HPDE6-E6E7 (cell line): Measurements from ENCODE around the gene CLASP1.
"Not testable (repeated sequence)": the region's sequence is repeated elsewhere in the genome, so short reads cannot be mapped to it uniquely, and the experiment has no call there.

ENCODE experiments used
- DNase-seq: peaks from one replicate; pipeline ENCODE4 v3.0.0; 2011; ENCODE audit warnings: missing footprints; ENCODE audit errors: extremely low spot score

The CLASP1 gene

DNA sequence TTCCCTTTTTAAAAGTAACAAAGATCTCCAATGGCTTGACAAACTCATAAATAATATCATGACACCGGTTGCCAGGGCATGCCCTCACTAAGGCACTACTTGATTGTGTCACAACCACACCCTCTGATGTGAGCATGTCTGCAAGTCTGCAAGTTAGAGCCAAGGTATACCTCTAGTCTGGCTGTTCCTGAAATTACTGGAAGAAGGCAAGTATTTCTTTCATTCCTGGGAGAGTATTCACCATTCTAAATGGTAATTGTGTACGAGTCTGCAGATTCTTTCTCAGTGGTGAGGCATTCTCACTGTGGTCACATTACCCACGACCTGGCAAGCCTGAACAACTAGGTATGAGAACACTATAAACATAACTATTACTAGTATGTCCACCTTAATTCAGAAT lies 144.3 kb downstream of the CLASP1 start:
- DNase-seq, result peak; percentile 60

DNA sequence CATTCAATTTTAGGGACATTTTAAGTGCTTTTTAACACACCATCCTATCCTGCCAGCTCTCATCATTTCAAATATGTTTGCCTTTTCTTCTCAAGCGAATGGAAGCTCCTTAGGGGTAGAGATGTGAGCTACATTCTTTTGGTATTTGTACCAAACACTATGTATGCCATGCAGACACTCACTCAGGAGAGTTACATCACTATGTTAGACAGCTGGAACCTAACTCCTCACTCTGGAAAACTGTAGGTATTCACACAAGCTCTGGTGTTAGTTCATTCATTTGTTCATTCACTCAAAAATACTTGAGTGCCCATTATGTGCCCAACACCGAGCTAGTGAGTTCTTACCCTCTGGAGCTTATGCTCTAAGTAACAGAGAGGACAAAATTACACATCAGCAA lies 144.9 kb downstream of the CLASP1 start:
- DNase-seq, result no peak

DNA sequence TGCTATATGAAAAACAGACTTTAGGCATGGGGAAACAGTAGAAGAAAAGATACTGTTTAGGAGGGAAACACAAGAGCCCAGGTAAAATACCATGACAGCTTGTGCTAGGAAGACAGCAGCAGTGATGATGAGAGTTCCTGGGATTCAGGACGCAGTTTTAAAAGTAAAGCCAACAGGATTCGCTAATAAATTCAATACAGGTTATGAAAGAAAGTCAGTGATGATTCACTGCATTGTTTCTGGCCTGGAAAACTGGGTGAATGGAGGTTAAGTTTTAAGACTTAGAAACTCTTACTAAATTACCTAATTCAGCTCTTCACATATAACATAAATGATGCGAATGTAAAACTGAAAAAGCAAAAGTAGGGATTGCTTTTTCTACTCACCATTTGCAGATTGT lies 146.5 kb downstream of the CLASP1 start:
- DNase-seq, result no peak

DNA sequence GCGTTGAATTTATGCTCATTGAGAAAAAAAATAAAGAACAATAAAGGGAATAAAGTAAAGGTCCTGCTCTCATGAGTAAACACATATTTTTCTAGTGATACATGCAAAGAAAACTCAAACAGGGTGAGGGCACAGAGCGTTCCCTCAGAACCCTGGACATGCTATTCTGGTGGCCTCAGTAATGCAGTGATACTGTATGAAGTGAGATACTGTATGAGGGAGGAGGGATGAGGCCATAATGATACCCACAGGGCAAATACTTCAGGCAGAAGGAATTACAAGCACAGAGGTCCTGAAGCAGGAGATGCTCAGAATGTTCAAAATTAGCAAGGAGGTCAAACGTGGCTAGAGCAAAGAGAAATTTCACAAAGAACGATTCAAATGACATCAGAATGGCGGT lies 147.0 kb downstream of the CLASP1 start:
- DNase-seq, result no peak

DNA sequence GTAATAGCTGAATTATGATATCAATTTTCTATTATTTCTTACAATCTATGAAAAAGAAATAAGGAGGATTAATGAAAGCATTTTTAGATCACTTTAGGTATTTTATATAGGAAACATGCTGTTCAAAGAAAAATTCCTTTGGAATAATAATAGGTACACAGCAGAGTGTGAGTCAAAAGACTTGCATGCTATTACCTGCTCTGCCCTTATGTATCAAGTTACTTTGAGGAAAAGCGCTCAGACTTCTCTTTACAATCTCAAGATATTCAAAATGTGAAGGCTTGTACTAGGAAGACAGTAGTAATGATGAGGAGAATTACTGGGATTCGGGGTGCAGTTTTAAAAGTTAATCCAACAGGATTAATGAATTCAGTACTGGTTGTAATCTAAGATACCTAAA lies 147.7 kb downstream of the CLASP1 start:
- DNase-seq, result no peak

DNA sequence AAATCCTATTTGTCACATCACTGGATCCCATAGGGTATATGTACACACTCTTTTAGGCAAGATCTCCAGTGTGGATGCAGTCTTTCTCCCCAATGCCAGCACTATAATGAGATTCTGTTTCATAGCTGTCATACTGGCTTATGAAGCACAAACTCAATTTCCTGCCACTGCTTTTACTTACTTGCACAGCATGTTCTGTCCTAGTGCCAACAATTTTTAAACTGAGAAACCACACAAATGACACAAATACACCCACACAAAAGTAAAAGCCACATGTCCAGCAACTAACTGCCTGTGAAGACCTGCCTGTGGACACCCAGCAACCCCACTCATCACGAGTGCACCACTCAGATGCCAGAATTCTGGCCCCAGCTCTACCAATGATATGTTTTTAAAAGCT lies 148.2 kb downstream of the CLASP1 start:
- no peak for DNase-seq

DNA sequence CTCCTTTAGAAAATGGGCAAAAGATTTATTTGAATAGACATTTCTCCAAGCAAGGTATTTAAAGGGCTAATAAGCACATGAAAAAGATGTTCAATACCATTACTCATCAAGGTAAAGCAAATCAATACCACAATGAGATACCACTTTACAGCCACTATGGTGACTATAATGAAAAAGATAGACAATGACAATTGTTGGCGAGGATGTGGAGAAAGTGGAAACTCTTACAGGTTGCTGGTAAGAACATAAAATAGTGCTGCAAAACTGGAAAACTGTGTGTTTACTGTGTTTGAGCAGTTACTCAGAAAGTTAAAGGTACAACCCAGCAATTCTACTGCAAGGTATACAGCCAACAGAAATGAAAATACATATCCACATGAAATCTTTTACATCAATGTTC lies 150.5 kb downstream of the CLASP1 start:
- no peak for DNase-seq

DNA sequence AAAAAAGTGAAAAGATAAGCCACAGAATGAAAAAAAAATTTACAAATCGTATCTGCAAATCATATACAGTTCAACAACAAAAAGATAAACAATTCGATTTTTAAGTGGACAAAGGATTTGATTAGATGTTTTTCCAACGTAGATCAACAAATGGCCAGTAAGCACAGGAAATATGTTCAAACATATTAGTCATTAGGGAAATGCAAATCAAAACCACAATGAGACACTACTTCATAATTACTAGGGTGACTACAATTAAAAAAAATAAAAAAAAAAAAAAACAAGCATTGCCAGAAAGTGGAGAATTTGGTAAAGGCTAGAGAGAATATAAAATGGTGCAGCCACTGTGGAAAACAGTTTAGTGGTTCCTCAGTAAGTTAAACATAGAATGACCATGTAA lies 156.9 kb downstream of the CLASP1 start:
- no peak for DNase-seq

DNA sequence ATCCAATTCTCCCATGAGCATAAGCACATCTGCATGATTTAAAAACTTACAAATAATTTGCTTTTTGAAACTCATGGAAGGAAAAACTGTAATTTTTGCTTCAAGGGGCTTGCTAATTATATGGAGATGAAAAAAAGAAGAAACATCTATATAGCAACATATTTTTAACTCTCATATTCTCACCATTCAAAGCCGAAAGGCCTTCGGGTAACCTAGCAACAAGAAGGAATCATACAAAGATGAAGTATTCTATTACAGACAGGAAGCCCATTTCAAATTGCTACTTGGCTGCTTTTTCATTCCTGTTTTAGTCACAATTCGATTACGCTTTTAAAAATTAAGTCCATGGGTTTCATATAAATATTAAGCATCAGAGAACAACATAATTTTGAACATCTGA lies 157.7 kb downstream of the CLASP1 start:
- no peak for DNase-seq

DNA sequence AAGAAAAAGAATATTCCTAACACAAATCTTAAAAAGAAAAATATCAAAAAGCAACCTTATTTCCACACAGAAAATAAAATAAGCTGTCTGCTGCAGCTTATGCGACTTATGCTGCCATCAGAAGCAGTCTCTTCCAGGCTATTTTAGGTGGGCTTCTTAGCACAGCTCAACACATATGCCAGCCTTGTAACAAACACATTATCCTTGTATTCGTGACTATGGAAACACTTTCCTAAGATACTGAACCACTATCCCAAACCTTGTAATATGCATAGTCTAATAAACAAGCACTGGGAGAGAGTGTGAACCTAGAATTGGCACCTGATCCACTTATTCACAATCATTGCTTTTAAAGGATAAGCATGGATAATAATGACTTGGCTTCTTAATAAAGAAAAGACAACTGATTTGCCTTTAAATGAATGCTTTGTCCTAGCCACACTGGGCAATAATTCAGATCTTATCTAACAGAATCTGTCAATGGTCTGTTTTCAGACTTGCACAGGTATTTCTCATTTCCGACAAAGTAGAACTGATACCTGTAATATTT lies 158.6 kb downstream of the CLASP1 start:
- no peak for DNase-seq

DNA sequence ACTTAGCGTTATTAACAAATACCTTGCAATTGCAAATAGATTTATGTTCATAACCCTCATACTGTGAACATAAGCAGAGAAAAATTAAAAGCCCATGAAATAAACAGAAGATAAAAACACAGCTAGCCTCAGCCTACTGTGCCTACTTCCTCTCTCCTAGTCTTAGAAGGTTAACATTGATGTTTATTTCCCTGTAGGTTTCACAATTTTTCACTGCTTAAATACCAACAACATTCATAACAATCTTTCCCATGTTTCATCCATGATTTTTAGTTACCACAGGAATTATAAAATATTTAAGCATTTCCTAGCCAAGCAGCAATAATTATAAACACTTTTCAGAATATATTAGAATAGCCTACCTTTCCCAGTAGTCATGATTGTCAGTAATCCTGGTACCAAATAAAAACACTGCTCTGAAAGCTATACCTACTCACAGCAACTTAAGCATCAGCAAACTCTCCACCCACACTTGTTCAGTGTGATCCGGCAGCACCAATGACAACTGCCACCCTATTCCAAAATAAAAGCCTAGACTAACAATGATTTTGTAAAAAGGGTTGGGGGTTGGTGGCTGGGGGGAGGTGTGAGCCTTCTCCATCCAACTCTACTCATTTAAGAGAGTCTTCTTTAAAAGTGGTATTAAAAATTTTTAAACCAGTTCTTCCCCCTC lies 159.2 kb downstream of the CLASP1 start:
- no peak for DNase-seq

DNA sequence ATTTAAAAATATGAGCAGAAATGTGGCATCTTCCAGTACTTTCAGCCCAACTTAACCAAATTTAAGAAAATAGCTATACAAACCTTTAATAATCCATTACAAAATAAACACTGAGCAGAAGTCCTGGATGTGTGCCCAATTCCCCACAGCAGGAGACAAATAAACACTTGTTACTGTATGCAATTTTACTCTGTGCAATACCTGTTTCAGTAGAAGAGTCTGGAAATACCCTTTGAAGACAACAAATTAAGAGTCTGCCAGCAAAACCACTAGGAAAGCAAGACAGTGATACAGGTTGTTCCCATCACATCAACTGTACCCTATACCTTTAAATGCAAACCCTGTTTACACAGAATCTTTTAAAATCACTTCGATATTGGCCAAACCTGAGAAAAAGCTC lies 160.0 kb downstream of the CLASP1 start:
- no peak for DNase-seq

DNA sequence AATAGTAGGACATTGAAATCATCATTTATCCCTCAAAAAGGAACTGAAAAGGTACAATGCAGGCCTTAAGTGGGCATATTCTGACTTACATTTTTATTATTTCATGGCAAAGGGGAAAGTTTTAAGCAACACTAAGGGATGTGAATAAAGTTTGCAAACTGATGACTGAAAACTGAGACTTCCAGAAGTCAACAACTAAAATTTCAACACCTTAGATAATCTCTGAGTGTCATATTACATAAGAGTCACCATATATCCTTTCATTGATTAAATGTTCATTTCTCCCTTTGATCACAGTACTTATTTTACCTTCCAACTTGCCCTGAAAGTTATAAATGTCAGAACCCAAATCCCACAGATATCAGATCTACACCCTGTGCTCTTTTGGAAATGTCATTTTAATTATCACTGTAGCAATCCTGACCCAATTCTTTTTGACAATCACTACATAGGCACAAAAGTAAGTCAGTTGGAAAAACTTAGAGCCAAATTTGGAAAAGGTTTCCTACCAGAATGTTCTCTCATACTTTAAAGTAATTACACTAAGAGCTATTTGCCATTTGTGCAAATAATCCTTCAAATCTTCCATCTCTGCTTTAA lies 163.0 kb downstream of the CLASP1 start:
- no peak for DNase-seq

DNA sequence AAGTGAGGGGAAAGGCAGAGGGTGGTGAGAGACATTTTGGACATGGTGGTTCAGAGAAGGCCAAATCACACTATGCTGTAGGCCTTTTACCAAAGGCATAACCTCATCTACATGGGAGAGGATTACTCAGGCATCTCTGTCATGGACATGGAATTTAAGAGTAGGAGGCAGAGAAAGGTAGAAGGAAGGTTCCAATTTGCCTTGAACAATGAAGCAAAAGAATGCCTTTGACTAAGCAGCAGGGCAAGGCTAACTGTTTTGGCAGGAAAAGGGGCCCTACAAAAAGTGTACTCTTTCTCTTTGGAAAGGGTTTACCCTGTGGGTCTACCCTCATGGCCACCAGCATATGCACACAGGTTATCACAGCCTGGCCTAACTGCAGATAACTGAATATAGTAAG lies 164.2 kb downstream of the CLASP1 start:
- no peak for DNase-seq

DNA sequence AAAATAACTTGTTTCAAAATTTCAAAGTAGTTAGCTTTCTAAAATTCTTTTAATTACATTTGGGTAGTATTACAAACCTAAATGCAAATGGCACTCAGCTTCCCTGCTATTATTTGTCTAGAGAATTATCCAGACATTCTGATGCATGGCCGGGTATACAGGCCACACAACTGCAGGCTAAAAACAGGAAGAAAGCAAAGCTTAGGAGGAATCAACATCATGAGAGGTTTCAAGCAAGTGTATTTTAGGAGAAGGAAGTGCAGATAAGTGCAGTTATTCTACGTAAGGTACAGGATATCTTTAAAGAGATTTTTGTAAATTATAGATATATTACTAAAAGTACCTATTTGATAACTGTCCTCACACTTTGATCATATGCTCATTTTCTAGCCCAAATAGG lies 165.4 kb downstream of the CLASP1 start:
- no peak for DNase-seq

DNA sequence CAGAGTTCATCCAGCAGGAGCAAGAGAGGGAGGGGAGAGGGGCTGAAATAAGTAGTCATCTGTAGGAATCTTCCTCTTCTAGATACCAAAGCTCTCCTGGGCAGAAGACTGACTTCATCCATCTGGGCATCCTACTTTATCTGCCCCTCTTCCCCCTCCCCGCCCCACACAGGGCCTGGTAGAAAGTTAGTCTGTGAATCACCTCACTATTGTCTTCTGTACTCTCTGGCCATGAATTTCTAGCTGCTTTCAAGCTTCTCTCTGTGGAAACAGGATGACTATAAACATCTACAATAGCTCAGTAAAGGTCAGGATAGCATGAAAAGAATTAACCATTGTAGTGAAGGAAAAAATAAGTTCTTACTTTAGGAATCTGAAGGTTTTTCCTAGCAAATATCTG lies 166.2 kb downstream of the CLASP1 start:
- DNase-seq, result no peak

DNA sequence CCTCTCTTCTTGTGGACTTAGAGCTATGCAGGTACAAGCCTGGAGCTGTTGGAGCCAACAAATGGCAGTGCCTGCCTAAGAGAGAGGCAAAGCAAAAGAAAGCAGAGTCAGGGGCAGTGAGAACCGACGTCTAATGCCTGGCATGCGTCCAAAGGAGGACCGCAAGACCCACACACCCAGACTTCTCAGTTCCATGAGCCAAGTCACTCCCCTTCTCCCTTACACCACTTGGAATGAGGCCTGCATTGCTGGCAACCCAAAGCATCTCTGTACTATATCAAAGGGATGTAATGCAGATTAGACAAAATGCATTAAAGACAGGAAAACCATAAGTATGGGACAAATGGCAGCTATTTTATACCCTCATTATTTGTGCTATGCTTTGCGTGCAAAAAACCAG lies 168.4 kb downstream of the CLASP1 start:
- DNase-seq, result no peak

DNA sequence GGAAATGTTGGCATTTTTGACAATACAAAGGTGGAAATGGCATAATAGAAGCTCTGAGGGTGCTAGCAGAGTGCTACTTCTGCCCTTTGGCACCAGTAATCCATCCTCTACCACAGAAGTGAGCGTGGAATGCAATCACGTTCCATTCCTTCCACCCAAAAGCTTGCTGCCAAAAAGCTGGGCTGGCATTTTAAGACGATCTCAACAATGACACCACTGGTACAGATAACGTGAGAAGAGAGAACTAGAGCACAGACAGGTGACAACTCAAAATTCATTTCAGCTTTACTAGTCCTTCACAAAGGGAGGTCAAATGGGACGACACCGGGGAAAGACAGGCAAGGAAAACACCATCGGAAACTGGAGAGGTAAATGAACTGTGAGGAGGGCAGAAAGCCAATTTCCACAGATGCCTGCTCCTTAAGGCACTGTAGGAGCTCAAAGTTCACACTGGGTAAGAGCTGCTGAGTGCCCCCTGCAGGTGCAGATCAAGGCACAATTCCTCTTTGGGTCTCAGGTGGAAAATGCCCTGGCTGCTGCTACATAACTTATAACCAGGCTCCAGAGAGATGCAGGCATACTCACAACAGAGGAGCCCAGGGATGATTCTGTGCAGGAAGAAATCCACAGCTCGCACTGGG lies 169.3 kb downstream of the CLASP1 start:
- no peak for DNase-seq

DNA sequence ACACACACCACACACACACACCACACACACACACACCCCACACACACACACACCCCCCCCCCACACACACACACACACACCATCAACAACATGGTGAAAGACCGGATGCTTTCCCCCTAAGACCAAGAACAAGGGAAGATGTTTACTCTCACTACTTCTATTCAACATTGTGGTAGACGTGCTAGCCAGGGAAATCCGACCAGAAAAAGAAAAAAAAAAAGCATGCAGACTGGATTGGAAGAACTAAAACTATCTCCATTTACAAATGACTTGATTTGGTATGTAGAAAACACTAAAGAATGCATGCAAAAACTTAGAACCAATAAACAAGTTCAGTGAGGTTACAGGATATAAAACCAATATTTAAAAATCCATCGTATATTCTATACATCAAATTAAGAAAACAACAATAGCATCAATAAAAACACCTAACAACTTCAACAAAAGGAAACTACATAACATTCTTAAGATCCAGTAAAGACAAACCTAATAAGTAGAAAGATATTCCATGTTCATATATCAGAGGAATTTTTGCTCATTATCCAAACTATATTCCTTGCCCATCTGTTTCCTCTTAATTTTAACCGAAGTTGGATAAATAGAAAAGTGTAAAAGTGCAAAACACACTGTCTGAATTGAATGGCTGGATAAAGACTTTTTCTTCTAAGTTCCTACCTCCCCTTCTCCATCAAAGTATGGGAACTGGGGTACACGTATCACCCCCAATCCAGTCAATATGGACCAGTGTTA lies 170.1 kb downstream of the CLASP1 start:
- no peak for DNase-seq

DNA sequence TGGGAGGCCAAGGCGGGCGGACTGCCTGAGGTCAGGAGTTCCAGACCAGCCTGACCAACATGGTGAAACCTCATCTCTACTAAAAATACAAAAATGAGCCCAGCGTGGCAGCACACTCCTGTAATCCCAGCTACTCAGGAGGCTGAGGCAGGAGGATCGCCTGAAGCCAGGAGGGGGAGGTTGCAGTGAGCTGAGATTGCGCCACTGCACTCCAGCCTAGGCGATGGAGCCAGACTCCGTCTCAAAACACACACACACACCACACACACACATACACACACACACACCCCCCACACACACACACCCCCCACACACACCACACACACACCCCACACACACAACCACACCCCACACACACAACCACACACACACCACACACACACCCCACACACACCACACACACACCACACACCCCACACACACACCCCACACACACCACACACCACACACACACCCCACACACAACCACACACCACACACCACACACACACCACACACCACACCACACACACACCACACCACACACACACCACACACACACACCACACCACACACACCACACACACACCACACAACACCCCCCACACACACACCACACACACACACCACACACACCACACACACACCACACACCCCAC lies 170.8 kb downstream of the CLASP1 start:
- not testable (repeated sequence) for DNase-seq

DNA sequence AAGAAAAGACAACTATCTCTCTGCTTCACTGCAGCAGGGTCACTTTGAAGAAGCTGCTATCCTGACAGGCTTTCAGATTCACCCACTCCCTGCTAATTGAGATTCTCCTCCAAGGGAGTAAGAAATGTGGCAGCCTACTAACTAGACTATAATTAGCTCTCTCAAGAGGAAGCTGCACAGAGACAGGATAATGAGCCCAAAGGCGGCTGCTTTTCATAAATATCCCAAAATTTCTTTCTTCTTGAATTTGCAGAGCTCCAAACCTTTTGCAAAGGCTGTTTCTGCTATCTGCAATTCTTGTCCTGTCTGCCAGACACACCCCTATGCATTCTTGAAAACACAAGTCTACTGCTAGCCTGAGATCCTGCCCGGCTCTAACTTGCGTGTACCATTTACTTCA lies 172.6 kb downstream of the CLASP1 start:
- DNase-seq, result no peak
